HCT116 (cell line): ENCODE results near the gene NAV3. TPM values are rescaled to one million over a fixed set of nuclear protein-coding genes. Genes with fewer than 3 reads are reported as not detected.

ENCODE experiments used
- ATAC-seq: fragments of 200-7000 bp; cut with Tn5 transposase; 2 replicates; pipeline ENCODE4 v1.9.1; 2020; ENCODE audit warnings: mild to moderate bottlenecking, moderate library complexity
- BruUV-seq: library from RNA; stranded (reverse); fragments of 400-500 nt; replicated peaks from 2 replicates; lab custom pipeline; 2021; lab: Mats Ljungman, UMichigan
- CTCF ChIA-PET: fragments of 300-600 bp; sonication (Branson Sonifier 250); formaldehyde crosslinking; loops from one replicate; lab custom pipeline; 2021; ENCODE audit warnings: antibody characterized with exemption; lab: Charles Lee
- POLR2A ChIA-PET: fragments of 300-600, 350-600 bp; sonication (Branson Sonifier 250); formaldehyde crosslinking; loops from one replicate; lab custom pipeline; 2021; ENCODE audit warnings: antibody characterized with exemption; lab: Charles Lee
- RAD21 ChIA-PET, 2 experiments: fragments of 300-600 bp; sonication (Branson Sonifier 250); formaldehyde crosslinking; loops; one replicate each; lab custom pipeline; 2023; ENCODE audit warnings: low total read pairs in 2 of 2; ENCODE audit not compliant: uncharacterized antibody in 2 of 2, unreplicated experiment in 2 of 2, low non-redundant PET in 1 of 2; lab: Charles Lee
- DNase-seq: peaks from one replicate; pipeline ENCODE4 v3.0.0-alpha.2; 2010; ENCODE audit warnings: low read depth, low spot score
- H2AFZ ChIP-seq: fragments of 200-600 bp; shearing (Covaris generic), sonication (generic); 2 replicates; pipeline ENCODE4 v1.6.1; 2017; ENCODE audit warnings: low read depth, mixed run types, mixed read lengths, antibody characterized with exemption, low read length; ENCODE audit not compliant: poor library complexity, severe bottlenecking
- H3K27ac ChIP-seq: 2 replicates; pipeline ENCODE4 v1.5.1; 2012; ENCODE audit warnings: low read depth, low read length
- H3K27me3 ChIP-seq: fragments of 200-600 bp; sonication (generic); 2 replicates; pipeline ENCODE4 v1.6.1; 2016; ENCODE audit warnings: mixed run types, low read length, mixed read lengths; ENCODE audit not compliant: insufficient read depth
- H3K36me3 ChIP-seq, 2 experiments: fragments of 200-500 bp in 1 of 2; fragments of 200-600 bp in 1 of 2; sonication (Bioruptor generic) in 1 of 2; sonication (generic) in 1 of 2; 2 replicates each; pipeline versions ENCODE4 v1.5.1 to v1.6.1; 2014 to 2016; ENCODE audit warnings: low read length in 2 of 2, inconsistent platforms in 1 of 2, mixed read lengths in 1 of 2, mixed run types in 1 of 2; ENCODE audit not compliant: insufficient read depth in 2 of 2, control insufficient read depth in 1 of 2
- H3K4me1 ChIP-seq, 2 experiments: fragments of 200-600 bp in 1 of 2; sonication (generic) in 1 of 2; 2 replicates each; pipeline versions ENCODE4 v1.5.1 to v1.6.1; 2012 to 2017; ENCODE audit warnings: low read length in 2 of 2, inconsistent platforms in 1 of 2, mild to moderate bottlenecking in 1 of 2, mixed read lengths in 1 of 2, mixed run types in 1 of 2, moderate library complexity in 1 of 2; ENCODE audit not compliant: insufficient read depth in 2 of 2, control insufficient read depth in 1 of 2
- H3K4me2 ChIP-seq: fragments of 200-600 bp; sonication (generic); 2 replicates; pipeline ENCODE4 v1.6.1; 2017; ENCODE audit warnings: mixed run types, low read length, mixed read lengths
- H3K4me3 ChIP-seq, 2 experiments: fragments of 200-600 bp in 1 of 2; sonication (generic) in 1 of 2; replicated peaks in 1 of 2; 2 replicates each; pipeline ENCODE4 v1.5.1; 2011 to 2016; ENCODE audit warnings: low read length in 2 of 2, control low read depth in 1 of 2, low read depth in 1 of 2, mild to moderate bottlenecking in 1 of 2, mixed read lengths in 1 of 2, mixed run types in 1 of 2
- H3K79me2 ChIP-seq: fragments of 200-600 bp; sonication (generic); 2 replicates; pipeline ENCODE4 v1.6.1; 2017; ENCODE audit warnings: mild to moderate bottlenecking, mixed run types, low read length, moderate library complexity, mixed read lengths; ENCODE audit not compliant: insufficient read depth
- H3K9ac ChIP-seq: fragments of 200-600 bp; sonication (generic); 2 replicates; pipeline ENCODE4 v1.6.1; 2016; ENCODE audit warnings: low read length, mixed read lengths
- H3K9me2 ChIP-seq: fragments of 200-600 bp; sonication (generic), shearing (Covaris generic); 2 replicates; pipeline ENCODE4 v1.6.1; 2017; ENCODE audit warnings: mixed run types, mild to moderate bottlenecking, moderate library complexity; ENCODE audit not compliant: insufficient read depth
- H3K9me3 ChIP-seq, 2 experiments: fragments of 200-500 bp in 1 of 2; fragments of 200-600 bp in 1 of 2; sonication (Bioruptor generic) in 1 of 2; sonication (generic) in 1 of 2; 2 replicates each; pipeline ENCODE4 v1.6.1; 2014 to 2017; ENCODE audit warnings: low read length in 2 of 2, mixed read lengths in 2 of 2, inconsistent platforms in 1 of 2, low read depth in 1 of 2, mild to moderate bottlenecking in 1 of 2, mixed run types in 1 of 2, moderate library complexity in 1 of 2; ENCODE audit not compliant: control insufficient read depth in 1 of 2, insufficient read depth in 1 of 2
- H4K20me1 ChIP-seq: fragments of 200-600 bp; sonication (generic), shearing (Covaris generic); 2 replicates; pipeline ENCODE4 v1.6.1; 2017; ENCODE audit warnings: mixed run types, mild to moderate bottlenecking, moderate library complexity; ENCODE audit not compliant: insufficient read depth
- CEBPB ChIP-seq: IDR thresholded peaks from 2 replicates; pipeline ENCODE4 v1.6.1; 2012; ENCODE audit warnings: low read depth
- EGR1 ChIP-seq: IDR thresholded peaks from 2 replicates; pipeline ENCODE4 v1.6.1; 2012; ENCODE audit warnings: low read depth
- ELF1 ChIP-seq: IDR thresholded peaks from 2 replicates; pipeline ENCODE4 v1.6.1; 2012; ENCODE audit warnings: low read depth, borderline replicate concordance
- EZH2 ChIP-seq: fragments of 200-600 bp; sonication (generic); IDR thresholded peaks from 2 replicates; pipeline ENCODE4 v1.6.1; 2017; ENCODE audit warnings: antibody characterized with exemption, mixed run types
- EZH2phosphoT487 ChIP-seq: fragments of 200-600 bp; IDR thresholded peaks from 2 replicates; pipeline ENCODE4 v1.6.1; 2018; ENCODE audit warnings: antibody characterized with exemption, borderline replicate concordance
- FOSL1 ChIP-seq: IDR thresholded peaks from 2 replicates; pipeline ENCODE4 v1.6.1; 2012; ENCODE audit warnings: low read depth
- JUND ChIP-seq: IDR thresholded peaks from 2 replicates; pipeline ENCODE4 v1.6.1; 2012
- POLR2A ChIP-seq: IDR thresholded peaks from 2 replicates; pipeline ENCODE4 v1.7.0; 2011; ENCODE audit warnings: borderline replicate concordance; ENCODE audit not compliant: insufficient read depth, insufficient read length; ENCODE audit errors: extremely low read depth
- RAD21 ChIP-seq: IDR thresholded peaks from 2 replicates; pipeline ENCODE4 v1.6.1; 2012; ENCODE audit warnings: low read depth, mild to moderate bottlenecking
- SIN3A ChIP-seq: IDR thresholded peaks from 2 replicates; pipeline ENCODE4 v1.6.1; 2012; ENCODE audit warnings: low read depth
- SP1 ChIP-seq: IDR thresholded peaks from 2 replicates; pipeline ENCODE4 v1.6.1; 2012; ENCODE audit warnings: low read depth
- SRF ChIP-seq: IDR thresholded peaks from 2 replicates; pipeline ENCODE4 v1.6.1; 2012; ENCODE audit warnings: low read depth
- ZFX ChIP-seq: fragments of 450-650 bp; IDR thresholded peaks from 2 replicates; pipeline ENCODE4 v1.6.1; 2017
- ZNF274 ChIP-seq: fragments of 200-500 bp; sonication (Bioruptor generic); IDR thresholded peaks from 2 replicates; pipeline ENCODE4 v1.6.1; 2014; ENCODE audit warnings: mild to moderate bottlenecking, low read depth, low read length, inconsistent platforms
- intact Hi-C: fragments of 100-400 bp; cut with micrococcal nuclease; formaldehyde crosslinking; loops from 2 replicates; pipeline ENCODE4 v1.10.0; 2022
- total RNA-seq: library from RNA; stranded (reverse); gene quantifications from one replicate; pipeline ENCODE4 v1.2.1, GENCODE V29; 2021; ENCODE audit not compliant: unreplicated experiment
- TF ChIP-seq, protein P1 (sequence below): IDR thresholded peaks from 2 replicates; pipeline ENCODE4 v1.6.1; 2012
- TF ChIP-seq, protein P2 (sequence below), 3 experiments: fragments of 200-600 bp in 1 of 3; sonication (generic) in 1 of 3; IDR thresholded peaks in 2 of 3; conservative IDR thresholded peaks in 1 of 3; 2 replicates each; pipeline ENCODE4 v1.5.1; 2012 to 2017; ENCODE audit warnings: low read depth in 2 of 3, low read length in 2 of 3, antibody characterized with exemption in 1 of 3, borderline replicate concordance in 1 of 3, control low read depth in 1 of 3, mild to moderate bottlenecking in 1 of 3, mixed read lengths in 1 of 3, mixed run types in 1 of 3, moderate library complexity in 1 of 3; ENCODE audit not compliant: insufficient read depth in 1 of 3
- TF ChIP-seq, protein P3 (sequence below): IDR thresholded peaks from 2 replicates; pipeline ENCODE4 v1.6.1; 2012
- TF ChIP-seq, protein P4 (sequence below): IDR thresholded peaks from 2 replicates; pipeline ENCODE4 v1.6.1; 2012; ENCODE audit warnings: low read depth

The NAV3 gene
- total RNA-seq, 1 experiment from 2014 or later, result 7.8 TPM

DNA sequence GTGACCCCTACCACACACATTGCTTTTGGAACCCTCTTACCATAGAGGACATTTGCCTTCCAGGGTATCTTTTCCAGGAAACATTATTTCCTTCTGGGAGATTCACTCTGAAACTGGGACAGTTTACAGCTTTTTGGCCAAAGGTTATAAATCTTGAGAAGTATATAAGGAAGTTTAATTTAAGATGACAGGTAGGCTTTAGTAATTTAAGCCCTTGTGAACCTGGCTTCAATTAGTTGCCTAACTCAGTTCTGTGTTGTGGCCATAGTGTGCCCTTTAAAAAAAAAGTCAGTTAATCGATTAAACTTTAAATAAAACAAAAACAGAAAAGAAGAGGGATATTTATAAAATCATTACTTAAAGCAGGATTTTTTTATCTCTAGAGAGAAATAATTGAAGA, 142.9 kb downstream of the NAV3 start:
- Histone ChIP-seq H3K27me3 (no peaks in the 10 kb centered on the region), H3K79me2 (no peaks in the 10 kb centered on the region), H4K20me1 (no peaks in the 10 kb centered on the region), H2AFZ (no peak overlapping the region), H3K9me2 (no peaks in the 10 kb centered on the region), H3K4me3 (no peak overlapping the region), H3K36me3 (no peaks in the 10 kb centered on the region), H3K9me3 (no peaks in the 10 kb centered on the region), H3K9ac (no peak overlapping the region), H3K4me1 (no peaks in the 10 kb centered on the region)
- intact Hi-C loops, result no loop called here
- DNase-seq (no peak), ATAC-seq (no peak)
- CTCF ChIA-PET, result no interaction called here
- RAD21 ChIA-PET, result no interaction called here
- POLR2A ChIA-PET, result interaction anchor here (0.6 kb wide), 1 partner anchor 955 kb away, joined by 3 read pairs; no protein-coding TSS in a partner anchor
- BruUV-seq, result no TSS peak
- TF ChIP-seq, protein P1, sequence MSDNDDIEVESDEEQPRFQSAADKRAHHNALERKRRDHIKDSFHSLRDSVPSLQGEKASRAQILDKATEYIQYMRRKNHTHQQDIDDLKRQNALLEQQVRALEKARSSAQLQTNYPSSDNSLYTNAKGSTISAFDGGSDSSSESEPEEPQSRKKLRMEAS, result no peak
- TF ChIP-seq, protein P2, sequence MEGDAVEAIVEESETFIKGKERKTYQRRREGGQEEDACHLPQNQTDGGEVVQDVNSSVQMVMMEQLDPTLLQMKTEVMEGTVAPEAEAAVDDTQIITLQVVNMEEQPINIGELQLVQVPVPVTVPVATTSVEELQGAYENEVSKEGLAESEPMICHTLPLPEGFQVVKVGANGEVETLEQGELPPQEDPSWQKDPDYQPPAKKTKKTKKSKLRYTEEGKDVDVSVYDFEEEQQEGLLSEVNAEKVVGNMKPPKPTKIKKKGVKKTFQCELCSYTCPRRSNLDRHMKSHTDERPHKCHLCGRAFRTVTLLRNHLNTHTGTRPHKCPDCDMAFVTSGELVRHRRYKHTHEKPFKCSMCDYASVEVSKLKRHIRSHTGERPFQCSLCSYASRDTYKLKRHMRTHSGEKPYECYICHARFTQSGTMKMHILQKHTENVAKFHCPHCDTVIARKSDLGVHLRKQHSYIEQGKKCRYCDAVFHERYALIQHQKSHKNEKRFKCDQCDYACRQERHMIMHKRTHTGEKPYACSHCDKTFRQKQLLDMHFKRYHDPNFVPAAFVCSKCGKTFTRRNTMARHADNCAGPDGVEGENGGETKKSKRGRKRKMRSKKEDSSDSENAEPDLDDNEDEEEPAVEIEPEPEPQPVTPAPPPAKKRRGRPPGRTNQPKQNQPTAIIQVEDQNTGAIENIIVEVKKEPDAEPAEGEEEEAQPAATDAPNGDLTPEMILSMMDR (IDR thresholded peaks at IDR 0.05 in 2 of 3, conservative IDR thresholded peaks at IDR 0.05 in 1 of 3; ENCODE audit: borderline replicate concordance in 1 of 3, insufficient read depth in 1 of 3, low read depth in 2 of 3, low read length in 2 of 3), result no peak
- TF ChIP-seq FOSL1 (no peak), SP1 (no peak), CEBPB (no peak), POLR2A (no peak), RAD21 (no peak), ZNF274 (no peak), JUND (no peak), EZH2phosphoT487 (no peak), EGR1 (no peak), ZFX (no peak), SIN3A (no peak), ELF1 (no peak), SRF (no peak), EZH2 (no peak)
- TF ChIP-seq, protein P3, sequence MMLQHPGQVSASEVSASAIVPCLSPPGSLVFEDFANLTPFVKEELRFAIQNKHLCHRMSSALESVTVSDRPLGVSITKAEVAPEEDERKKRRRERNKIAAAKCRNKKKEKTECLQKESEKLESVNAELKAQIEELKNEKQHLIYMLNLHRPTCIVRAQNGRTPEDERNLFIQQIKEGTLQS, result no peak
- TF ChIP-seq, protein P4, sequence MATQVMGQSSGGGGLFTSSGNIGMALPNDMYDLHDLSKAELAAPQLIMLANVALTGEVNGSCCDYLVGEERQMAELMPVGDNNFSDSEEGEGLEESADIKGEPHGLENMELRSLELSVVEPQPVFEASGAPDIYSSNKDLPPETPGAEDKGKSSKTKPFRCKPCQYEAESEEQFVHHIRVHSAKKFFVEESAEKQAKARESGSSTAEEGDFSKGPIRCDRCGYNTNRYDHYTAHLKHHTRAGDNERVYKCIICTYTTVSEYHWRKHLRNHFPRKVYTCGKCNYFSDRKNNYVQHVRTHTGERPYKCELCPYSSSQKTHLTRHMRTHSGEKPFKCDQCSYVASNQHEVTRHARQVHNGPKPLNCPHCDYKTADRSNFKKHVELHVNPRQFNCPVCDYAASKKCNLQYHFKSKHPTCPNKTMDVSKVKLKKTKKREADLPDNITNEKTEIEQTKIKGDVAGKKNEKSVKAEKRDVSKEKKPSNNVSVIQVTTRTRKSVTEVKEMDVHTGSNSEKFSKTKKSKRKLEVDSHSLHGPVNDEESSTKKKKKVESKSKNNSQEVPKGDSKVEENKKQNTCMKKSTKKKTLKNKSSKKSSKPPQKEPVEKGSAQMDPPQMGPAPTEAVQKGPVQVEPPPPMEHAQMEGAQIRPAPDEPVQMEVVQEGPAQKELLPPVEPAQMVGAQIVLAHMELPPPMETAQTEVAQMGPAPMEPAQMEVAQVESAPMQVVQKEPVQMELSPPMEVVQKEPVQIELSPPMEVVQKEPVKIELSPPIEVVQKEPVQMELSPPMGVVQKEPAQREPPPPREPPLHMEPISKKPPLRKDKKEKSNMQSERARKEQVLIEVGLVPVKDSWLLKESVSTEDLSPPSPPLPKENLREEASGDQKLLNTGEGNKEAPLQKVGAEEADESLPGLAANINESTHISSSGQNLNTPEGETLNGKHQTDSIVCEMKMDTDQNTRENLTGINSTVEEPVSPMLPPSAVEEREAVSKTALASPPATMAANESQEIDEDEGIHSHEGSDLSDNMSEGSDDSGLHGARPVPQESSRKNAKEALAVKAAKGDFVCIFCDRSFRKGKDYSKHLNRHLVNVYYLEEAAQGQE, result no peak
- TF ChIP-seq, all 23 proteins: peak for 0
- Histone ChIP-seq H3K4me2 (no peak overlapping the region), H3K27ac (no peak overlapping the region)
